ENCODE measurements around the gene CCIN. TPM values are rescaled to one million over a fixed set of nuclear protein-coding genes. Genes with fewer than 3 reads are reported as not detected.

Gene CCIN
- total and polyA plus RNA-seq, 2 of the 13 experiments (the other 11 are each of a cell fraction or from before 2014, with no cell fraction given), result not detected

DNA sequence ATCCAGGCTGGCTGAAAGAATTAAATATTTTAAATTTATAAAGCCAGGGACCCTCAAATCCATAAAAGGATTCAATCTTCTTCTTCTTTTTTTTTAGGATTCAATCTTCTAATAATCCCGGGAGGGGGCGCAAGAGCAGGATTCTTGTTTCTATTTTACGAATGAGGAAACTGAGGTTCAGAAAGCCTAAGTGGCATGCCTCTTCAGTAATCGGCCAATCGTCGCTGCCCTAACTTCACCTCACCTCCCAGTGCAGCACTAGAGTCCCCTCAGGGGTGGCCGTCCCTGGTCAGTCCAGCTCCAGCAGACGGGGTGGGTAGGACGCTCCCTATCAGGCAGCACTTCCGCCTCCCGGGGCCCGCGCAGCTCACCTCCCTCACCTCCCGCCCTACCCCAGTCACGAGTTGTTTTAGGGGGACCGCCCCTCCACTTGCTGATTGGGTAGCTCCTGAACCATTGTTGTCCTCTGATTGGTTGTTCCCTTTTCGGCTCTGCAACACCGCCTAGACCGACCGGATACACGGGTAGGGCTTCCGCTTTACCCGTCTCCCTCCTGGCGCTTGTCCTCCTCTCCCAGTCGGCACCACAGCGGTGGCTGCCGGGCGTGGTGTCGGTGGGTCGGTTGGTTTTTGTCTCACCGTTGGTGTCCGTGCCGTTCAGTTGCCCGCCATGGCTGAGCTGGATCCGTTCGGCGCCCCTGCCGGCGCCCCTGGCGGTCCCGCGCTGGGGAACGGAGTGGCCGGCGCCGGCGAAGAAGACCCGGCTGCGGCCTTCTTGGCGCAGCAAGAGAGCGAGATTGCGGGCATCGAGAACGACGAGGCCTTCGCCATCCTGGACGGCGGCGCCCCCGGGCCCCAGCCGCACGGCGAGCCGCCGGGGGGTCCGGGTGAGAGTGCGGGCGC lies 21.5 kb downstream of the CCIN start, which contains the start of gene CLTA (continued):
- TF ChIP-seq U2AF2 (IDR thresholded peaks at IDR 0.05; ENCODE audit: low read depth, low read length) (0 out of 2 replicates have a peak, but pooled peaks have one; percentile 58), IKZF4 (CRISPR knock-in tag; IDR thresholded peaks at IDR 0.05; ENCODE audit: borderline replicate concordance, low read depth, not compliant biosample characterization) (peak; percentile 78), TGIF2 (CRISPR knock-in tag; IDR thresholded peaks at IDR 0.05) (peak; percentile 66; the same call in 1 of the 2 replicates), NR2F2 (IDR thresholded peaks at IDR 0.05; ENCODE audit: borderline replicate concordance, low read depth) (no peak), ELF4 (CRISPR knock-in tag; IDR thresholded peaks at IDR 0.05; ENCODE audit: borderline replicate concordance) (peak; percentile 78; the same call in 1 of the 2 replicates), GABPB1 (CRISPR knock-in tag; IDR thresholded peaks at IDR 0.05) (peak; percentile 93), ZNF746 (CRISPR knock-in tag; IDR thresholded peaks at IDR 0.05) (peak; percentile 87), TAF1 (CRISPR knock-in tag; IDR thresholded peaks at IDR 0.05) (peak; percentile 97), NFATC3 (CRISPR knock-in tag; IDR thresholded peaks at IDR 0.05) (peak; percentile 47; the same call in 1 of the 2 replicates), CAMTA2 (CRISPR knock-in tag; IDR thresholded peaks at IDR 0.05; ENCODE audit: borderline replicate concordance) (no peak), POLR2AphosphoS2 (IDR thresholded peaks at IDR 0.05; ENCODE audit: low read depth, low read length) (0 out of 2 replicates have a peak, but pooled peaks have one; percentile 51), KMT2B (CRISPR knock-in tag; IDR thresholded peaks at IDR 0.05) (peak; percentile 89), YEATS4 (CRISPR knock-in tag; IDR thresholded peaks at IDR 0.05; ENCODE audit: borderline replicate concordance) (peak; percentile 93), ZNF776 (CRISPR knock-in tag; IDR thresholded peaks at IDR 0.05) (0 out of 2 replicates have a peak, but pooled peaks have one; percentile 19), ETV5 (CRISPR knock-in tag; IDR thresholded peaks at IDR 0.05; ENCODE audit: borderline replicate concordance) (peak; percentile 83)
- TF ChIP-seq, protein P1, sequence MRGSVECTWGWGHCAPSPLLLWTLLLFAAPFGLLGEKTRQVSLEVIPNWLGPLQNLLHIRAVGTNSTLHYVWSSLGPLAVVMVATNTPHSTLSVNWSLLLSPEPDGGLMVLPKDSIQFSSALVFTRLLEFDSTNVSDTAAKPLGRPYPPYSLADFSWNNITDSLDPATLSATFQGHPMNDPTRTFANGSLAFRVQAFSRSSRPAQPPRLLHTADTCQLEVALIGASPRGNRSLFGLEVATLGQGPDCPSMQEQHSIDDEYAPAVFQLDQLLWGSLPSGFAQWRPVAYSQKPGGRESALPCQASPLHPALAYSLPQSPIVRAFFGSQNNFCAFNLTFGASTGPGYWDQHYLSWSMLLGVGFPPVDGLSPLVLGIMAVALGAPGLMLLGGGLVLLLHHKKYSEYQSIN (CRISPR knock-in tag; IDR thresholded peaks at IDR 0.05; ENCODE audit: borderline replicate concordance), result no peak
- TF ChIP-seq, protein P2, sequence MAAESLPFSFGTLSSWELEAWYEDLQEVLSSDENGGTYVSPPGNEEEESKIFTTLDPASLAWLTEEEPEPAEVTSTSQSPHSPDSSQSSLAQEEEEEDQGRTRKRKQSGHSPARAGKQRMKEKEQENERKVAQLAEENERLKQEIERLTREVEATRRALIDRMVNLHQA (CRISPR knock-in tag; IDR thresholded peaks at IDR 0.05), result no peak
- TF ChIP-seq, protein P3, sequence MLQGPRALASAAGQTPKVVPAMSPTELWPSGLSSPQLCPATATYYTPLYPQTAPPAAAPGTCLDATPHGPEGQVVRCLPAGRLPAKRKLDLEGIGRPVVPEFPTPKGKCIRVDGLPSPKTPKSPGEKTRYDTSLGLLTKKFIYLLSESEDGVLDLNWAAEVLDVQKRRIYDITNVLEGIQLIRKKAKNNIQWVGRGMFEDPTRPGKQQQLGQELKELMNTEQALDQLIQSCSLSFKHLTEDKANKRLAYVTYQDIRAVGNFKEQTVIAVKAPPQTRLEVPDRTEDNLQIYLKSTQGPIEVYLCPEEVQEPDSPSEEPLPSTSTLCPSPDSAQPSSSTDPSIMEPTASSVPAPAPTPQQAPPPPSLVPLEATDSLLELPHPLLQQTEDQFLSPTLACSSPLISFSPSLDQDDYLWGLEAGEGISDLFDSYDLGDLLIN (CRISPR knock-in tag; IDR thresholded peaks at IDR 0.05; ENCODE audit: borderline replicate concordance), result peak; percentile 76; the same call in 1 of the 2 replicates
- TF ChIP-seq, protein P4, sequence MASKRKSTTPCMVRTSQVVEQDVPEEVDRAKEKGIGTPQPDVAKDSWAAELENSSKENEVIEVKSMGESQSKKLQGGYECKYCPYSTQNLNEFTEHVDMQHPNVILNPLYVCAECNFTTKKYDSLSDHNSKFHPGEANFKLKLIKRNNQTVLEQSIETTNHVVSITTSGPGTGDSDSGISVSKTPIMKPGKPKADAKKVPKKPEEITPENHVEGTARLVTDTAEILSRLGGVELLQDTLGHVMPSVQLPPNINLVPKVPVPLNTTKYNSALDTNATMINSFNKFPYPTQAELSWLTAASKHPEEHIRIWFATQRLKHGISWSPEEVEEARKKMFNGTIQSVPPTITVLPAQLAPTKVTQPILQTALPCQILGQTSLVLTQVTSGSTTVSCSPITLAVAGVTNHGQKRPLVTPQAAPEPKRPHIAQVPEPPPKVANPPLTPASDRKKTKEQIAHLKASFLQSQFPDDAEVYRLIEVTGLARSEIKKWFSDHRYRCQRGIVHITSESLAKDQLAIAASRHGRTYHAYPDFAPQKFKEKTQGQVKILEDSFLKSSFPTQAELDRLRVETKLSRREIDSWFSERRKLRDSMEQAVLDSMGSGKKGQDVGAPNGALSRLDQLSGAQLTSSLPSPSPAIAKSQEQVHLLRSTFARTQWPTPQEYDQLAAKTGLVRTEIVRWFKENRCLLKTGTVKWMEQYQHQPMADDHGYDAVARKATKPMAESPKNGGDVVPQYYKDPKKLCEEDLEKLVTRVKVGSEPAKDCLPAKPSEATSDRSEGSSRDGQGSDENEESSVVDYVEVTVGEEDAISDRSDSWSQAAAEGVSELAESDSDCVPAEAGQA (IDR thresholded peaks at IDR 0.05; ENCODE audit: low read depth), result no peak
- TF ChIP-seq, protein P4 (CRISPR knock-in tag; IDR thresholded peaks at IDR 0.05; ENCODE audit: borderline replicate concordance), result peak; percentile 91; the same call in 1 of the 2 replicates

All from HepG2 (cell line).